Measurements from ENCODE around the gene PTPMT1.

PTPMT1 gene

DNA sequence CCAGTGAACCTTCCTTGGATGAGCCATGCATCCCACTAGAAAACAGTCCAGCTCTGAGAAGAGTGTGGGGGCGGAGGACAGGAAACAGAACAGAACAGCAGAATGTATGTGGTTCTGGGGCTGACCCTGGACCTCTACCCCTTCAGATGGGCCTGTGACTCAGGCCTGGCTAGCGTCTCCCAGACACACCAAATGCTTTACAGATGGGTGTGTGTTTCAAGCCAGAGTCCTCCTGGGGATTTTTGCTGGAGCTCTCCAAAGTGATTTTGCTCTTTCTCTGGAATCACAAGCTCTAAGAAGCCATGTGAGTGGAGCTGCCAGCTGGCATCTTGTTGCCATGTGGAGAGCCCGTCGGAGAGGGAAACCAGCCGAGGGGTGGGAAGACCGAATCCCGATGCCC lies 42.0 kb downstream of the PTPMT1 start:
- Histone ChIP-seq H3K4me1 (ENCODE audit: control insufficient read depth, insufficient read depth, low read length) (no peaks in the 10 kb centered on the region), H3K27me3 (ENCODE audit: control insufficient read depth, insufficient read depth, low read length, poor library complexity, severe bottlenecking) (no peaks in the 10 kb centered on the region), H3K4me3 (ENCODE audit: insufficient read depth, low read depth, low read length) (no peak overlapping the region), H3K27ac (ENCODE audit: insufficient read depth, low read depth, low read length, poor library complexity, severe bottlenecking) (no peak overlapping the region), H3K36me3 (ENCODE audit: control insufficient read depth, insufficient read depth, low read length) (no peaks in the 10 kb centered on the region), H3K9me3 (ENCODE audit: control insufficient read depth, low read length) (no peaks in the 10 kb centered on the region)
- WGBS, 2 experiments = 95% methylated on average over 7 of the region's 7 CpGs

DNA sequence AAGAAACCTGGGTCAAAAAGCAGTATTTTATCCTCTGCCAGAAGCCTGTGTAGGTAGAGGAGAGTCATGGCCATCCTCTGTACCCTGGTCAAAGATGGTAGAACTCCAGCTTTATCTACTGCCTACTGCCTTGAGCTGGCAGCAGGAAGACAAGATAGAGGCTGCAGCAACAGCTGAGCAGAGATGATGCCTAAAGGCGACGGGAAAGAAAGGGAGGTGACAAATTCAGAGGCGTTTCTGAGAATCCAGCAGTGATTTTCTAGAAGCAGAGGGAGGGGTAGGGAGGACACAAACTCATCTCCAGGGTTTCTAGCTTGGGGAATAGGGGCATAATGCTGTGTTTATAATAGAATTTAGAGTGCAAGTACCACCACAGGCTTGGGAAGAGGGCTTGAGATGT lies 44.3 kb downstream of the PTPMT1 start:
- WGBS, 2 experiments = 92 to 94% methylated on average over 3 of the region's 3 CpGs
- Histone ChIP-seq H3K4me1 (ENCODE audit: control insufficient read depth, insufficient read depth, low read length) (no peaks in the 10 kb centered on the region), H3K27me3 (ENCODE audit: control insufficient read depth, insufficient read depth, low read length, poor library complexity, severe bottlenecking) (no peaks in the 10 kb centered on the region), H3K27ac (ENCODE audit: insufficient read depth, low read depth, low read length, poor library complexity, severe bottlenecking) (no peak overlapping the region), H3K9me3 (ENCODE audit: control insufficient read depth, low read length) (no peaks in the 10 kb centered on the region), H3K4me3 (ENCODE audit: insufficient read depth, low read depth, low read length) (no peak overlapping the region), H3K36me3 (ENCODE audit: control insufficient read depth, insufficient read depth, low read length) (no peaks in the 10 kb centered on the region)

DNA sequence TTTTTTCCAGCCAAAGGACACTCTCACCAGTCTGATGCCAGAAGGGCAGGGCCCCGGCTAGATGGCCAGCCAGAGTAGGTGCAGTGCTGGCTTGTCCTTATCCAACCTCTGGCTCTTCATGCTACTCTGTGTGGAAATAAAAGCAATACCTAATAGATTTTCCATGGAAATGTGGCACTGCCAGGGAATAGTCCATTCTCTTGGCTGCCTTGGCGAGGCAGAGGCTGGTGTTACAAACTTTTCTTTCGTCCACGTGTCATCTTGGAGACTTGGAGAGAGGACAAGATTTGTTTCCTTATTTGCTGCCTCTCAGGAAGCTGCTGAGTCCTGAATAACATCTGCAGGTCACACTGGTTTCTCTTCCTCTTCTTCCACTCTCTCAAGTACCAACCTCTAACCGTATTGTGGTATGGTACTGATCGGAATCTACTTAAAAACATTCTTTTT lies 46.0 kb downstream of the PTPMT1 start:
- no peaks in the 10 kb centered on the region for H3K4me1 ChIP-seq (ENCODE audit: control insufficient read depth, insufficient read depth, low read length)
- WGBS, 2 experiments = 93 to 98% methylated on average over 6 of the region's 6 CpGs
- H3K27me3 ChIP-seq (ENCODE audit: control insufficient read depth, insufficient read depth, low read length, poor library complexity, severe bottlenecking) = no peaks in the 10 kb centered on the region
- H3K27ac ChIP-seq (ENCODE audit: insufficient read depth, low read depth, low read length, poor library complexity, severe bottlenecking) = no peak overlapping the region
- H3K36me3 ChIP-seq (ENCODE audit: control insufficient read depth, insufficient read depth, low read length) = no peaks in the 10 kb centered on the region
- no peaks in the 10 kb centered on the region for H3K9me3 ChIP-seq (ENCODE audit: control insufficient read depth, low read length)
- H3K4me3 ChIP-seq (ENCODE audit: insufficient read depth, low read depth, low read length) = no peak overlapping the region

GRCh38 chr11:47615249-47615648 lies 49.9 kb downstream of the PTPMT1 start:
- H3K4me1 ChIP-seq (ENCODE audit: control insufficient read depth, insufficient read depth, low read length) = no peaks in the 10 kb centered on the region
- H3K36me3 ChIP-seq (ENCODE audit: control insufficient read depth, insufficient read depth, low read length) = peaks cover under 1% of the 10 kb centered on the region
- H3K9me3 ChIP-seq (ENCODE audit: control insufficient read depth, low read length) = no peaks in the 10 kb centered on the region
- no peak overlapping the region for H3K4me3 ChIP-seq (ENCODE audit: insufficient read depth, low read depth, low read length)
- H3K27me3 ChIP-seq (ENCODE audit: control insufficient read depth, insufficient read depth, low read length, poor library complexity, severe bottlenecking) = no peaks in the 10 kb centered on the region
- no peak overlapping the region for H3K27ac ChIP-seq (ENCODE audit: insufficient read depth, low read depth, low read length, poor library complexity, severe bottlenecking)

DNA sequence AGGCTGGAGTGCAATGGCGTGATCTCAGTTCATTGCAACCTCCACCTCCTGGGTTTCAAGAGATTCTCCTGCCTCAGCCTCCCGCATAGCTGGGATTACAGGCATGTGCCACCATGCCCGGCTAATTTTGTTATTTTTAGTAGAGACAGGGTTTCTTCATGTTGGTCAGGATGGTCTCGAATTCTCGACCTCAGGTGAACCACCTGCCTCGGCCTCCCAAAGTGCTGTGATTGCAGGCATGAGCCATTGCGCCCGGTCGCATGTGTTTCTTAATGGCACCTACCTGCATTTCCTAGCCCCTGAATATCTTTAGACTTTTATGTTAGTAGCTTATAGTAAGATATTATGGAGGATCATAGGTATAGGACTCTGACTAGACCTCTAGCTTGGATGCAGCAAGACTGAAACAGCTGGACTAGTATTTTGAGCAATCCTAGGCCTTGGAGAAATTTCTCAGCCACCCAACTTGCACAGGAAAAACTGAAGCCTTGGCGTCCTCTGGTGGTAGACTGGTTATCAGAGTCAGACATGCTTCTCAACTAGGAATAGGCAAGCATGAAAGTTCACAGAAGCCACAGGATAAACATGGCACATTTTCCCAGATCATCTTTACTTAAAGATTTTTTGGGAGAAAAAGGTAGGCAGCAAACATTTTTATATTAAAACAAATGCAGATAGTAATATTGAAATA lies 51.5 kb downstream of the PTPMT1 start:
- WGBS, 2 experiments = 86 to 88% methylated on average over 10 of the region's 10 CpGs
- Histone ChIP-seq H3K36me3 (ENCODE audit: control insufficient read depth, insufficient read depth, low read length) (peaks cover 15% of the 10 kb centered on the region), H3K27ac (ENCODE audit: insufficient read depth, low read depth, low read length, poor library complexity, severe bottlenecking) (no peak overlapping the region), H3K4me3 (ENCODE audit: insufficient read depth, low read depth, low read length) (no peak overlapping the region), H3K27me3 (ENCODE audit: control insufficient read depth, insufficient read depth, low read length, poor library complexity, severe bottlenecking) (no peaks in the 10 kb centered on the region), H3K4me1 (ENCODE audit: control insufficient read depth, insufficient read depth, low read length) (no peaks in the 10 kb centered on the region), H3K9me3 (ENCODE audit: control insufficient read depth, low read length) (no peaks in the 10 kb centered on the region)

DNA sequence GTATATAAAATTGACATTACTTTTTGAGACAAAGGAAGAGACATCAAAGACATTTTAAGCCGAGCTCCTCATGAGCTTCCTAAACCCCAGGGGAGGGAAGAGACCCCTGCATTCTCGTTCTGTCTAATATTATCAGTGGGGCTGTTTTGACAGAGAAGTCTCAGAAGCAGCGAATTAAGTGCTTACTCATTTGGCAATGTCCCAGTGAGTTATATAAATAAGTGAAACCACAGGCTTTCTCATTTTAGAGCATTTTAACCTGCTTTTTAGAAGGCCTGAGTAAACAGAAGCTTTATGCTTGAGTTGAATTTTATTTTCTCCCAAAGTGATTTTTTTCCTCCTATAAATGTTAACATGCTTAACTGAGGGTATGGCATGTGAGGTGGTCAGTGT lies 52.0 kb downstream of the PTPMT1 start:
- H3K27me3 ChIP-seq (ENCODE audit: control insufficient read depth, insufficient read depth, low read length, poor library complexity, severe bottlenecking) = no peaks in the 10 kb centered on the region
- no peak overlapping the region for H3K27ac ChIP-seq (ENCODE audit: insufficient read depth, low read depth, low read length, poor library complexity, severe bottlenecking)
- 91 to 93% methylated on average over 3 of the region's 3 CpGs for WGBS, 2 experiments
- no peak overlapping the region for H3K4me3 ChIP-seq (ENCODE audit: insufficient read depth, low read depth, low read length)
- no peaks in the 10 kb centered on the region for H3K9me3 ChIP-seq (ENCODE audit: control insufficient read depth, low read length)
- H3K4me1 ChIP-seq (ENCODE audit: control insufficient read depth, insufficient read depth, low read length) = no peaks in the 10 kb centered on the region
- peaks cover 15% of the 10 kb centered on the region for H3K36me3 ChIP-seq (ENCODE audit: control insufficient read depth, insufficient read depth, low read length)

- H3K4me3 ChIP-seq (ENCODE audit: insufficient read depth, low read depth, low read length) = no peak overlapping the region
- WGBS, 2 experiments = 95 to 96% methylated on average over 2 of the region's 2 CpGs
- H3K27me3 ChIP-seq (ENCODE audit: control insufficient read depth, insufficient read depth, low read length, poor library complexity, severe bottlenecking) = no peaks in the 10 kb centered on the region
- no peaks in the 10 kb centered on the region for H3K4me1 ChIP-seq (ENCODE audit: control insufficient read depth, insufficient read depth, low read length)
- H3K27ac ChIP-seq (ENCODE audit: insufficient read depth, low read depth, low read length, poor library complexity, severe bottlenecking) = no peak overlapping the region
- no peaks in the 10 kb centered on the region for H3K9me3 ChIP-seq (ENCODE audit: control insufficient read depth, low read length)
- peaks cover 31% of the 10 kb centered on the region for H3K36me3 ChIP-seq (ENCODE audit: control insufficient read depth, insufficient read depth, low read length)
Measured at GRCh38 chr11:47620836-47621378, 55.5 kb downstream of the PTPMT1 start.
